Loucy (cell line): ENCODE results near the gene TMBIM6.

Source experiments
- H2AFZ ChIP-seq: fragments of 200-600 bp; sonication (generic); 2 replicates; pipeline ENCODE4 v1.6.0; 2016; ENCODE audit warnings: antibody characterized with exemption, mild to moderate bottlenecking, low read length, moderate library complexity
- H3F3A ChIP-seq: fragments of 200-600 bp; 2 replicates; pipeline ENCODE4 v1.6.0; 2016; ENCODE audit warnings: antibody characterized with exemption, low read depth, mild to moderate bottlenecking
- H3K27me3 ChIP-seq: fragments of 200-600 bp; sonication (generic); 2 replicates; pipeline ENCODE4 v1.6.1; 2014; ENCODE audit warnings: low read length, mild to moderate bottlenecking; ENCODE audit not compliant: insufficient read depth, poor library complexity, severe bottlenecking
- H3K36me3 ChIP-seq: fragments of 200-600 bp; sonication (generic); 2 replicates; pipeline ENCODE4 v1.6.1; 2016; ENCODE audit warnings: low read length; ENCODE audit not compliant: insufficient read depth
- H3K4me1 ChIP-seq: fragments of 200-600 bp; sonication (generic); 2 replicates; pipeline ENCODE4 v1.5.1; 2014; ENCODE audit warnings: low read length, mild to moderate bottlenecking; ENCODE audit not compliant: insufficient read depth, poor library complexity, severe bottlenecking
- H3K4me2 ChIP-seq: fragments of 200-600 bp; sonication (generic); 2 replicates; pipeline ENCODE4 v1.6.0; 2014; ENCODE audit warnings: antibody characterized with exemption, low read length, low read depth, mild to moderate bottlenecking; ENCODE audit not compliant: poor library complexity, severe bottlenecking
- H3K4me3 ChIP-seq: fragments of 200-600 bp; sonication (generic); 2 replicates; pipeline ENCODE4 v1.5.1; 2014; ENCODE audit warnings: low read length, mild to moderate bottlenecking, mixed read lengths; ENCODE audit not compliant: poor library complexity, severe bottlenecking
- H3K79me2 ChIP-seq: fragments of 200-600 bp; sonication (generic); 2 replicates; pipeline ENCODE4 v1.6.1; 2014; ENCODE audit warnings: low read length; ENCODE audit not compliant: insufficient read depth
- H3K9ac ChIP-seq: fragments of 200-600 bp; sonication (generic); 2 replicates; pipeline ENCODE4 v1.6.0; 2014; ENCODE audit warnings: mild to moderate bottlenecking, low read depth, low read length, moderate library complexity; ENCODE audit not compliant: poor library complexity, severe bottlenecking
- H3K9me2 ChIP-seq: fragments of 200-600 bp; sonication (generic); replicated peaks from 2 replicates; pipeline ENCODE4 v1.6.1; 2016; ENCODE audit warnings: low read depth, low read length, mixed read lengths
- H3K9me3 ChIP-seq: fragments of 200-600 bp; sonication (generic); 2 replicates; pipeline ENCODE4 v1.6.1; 2014; ENCODE audit warnings: mild to moderate bottlenecking, antibody characterized with exemption, low read length, low read depth; ENCODE audit not compliant: insufficient read depth
- H4K20me1 ChIP-seq: fragments of 200-600 bp; sonication (generic); 2 replicates; pipeline ENCODE4 v1.6.0; 2014; ENCODE audit warnings: antibody characterized with exemption, low read length, mild to moderate bottlenecking; ENCODE audit not compliant: insufficient read depth, poor library complexity, severe bottlenecking
- CTCF ChIP-seq: fragments of 200-600 bp; sonication (generic); conservative IDR thresholded peaks from 2 replicates; pipeline ENCODE4 v1.5.1; 2014; ENCODE audit warnings: mild to moderate bottlenecking, antibody characterized with exemption, low read length
- EZH2phosphoT487 ChIP-seq: fragments of 200-600 bp; IDR thresholded peaks from 2 replicates; pipeline ENCODE4 v1.6.1; 2018; ENCODE audit warnings: antibody characterized with exemption, mild to moderate bottlenecking, moderate library complexity, borderline replicate concordance

Gene TMBIM6

GRCh38 chr12:49807991-49808580 is 66.7 kb downstream of the TMBIM6 start:
- Histone ChIP-seq H3K36me3 (peaks cover 25% of the 10 kb centered on the region; the same call in 1 of the 2 replicates), H3K9ac (no peak overlapping the region), H4K20me1 (no peaks in the 10 kb centered on the region), H3K9me3 (no peaks in the 10 kb centered on the region), H3K9me2 (no peaks in the 10 kb centered on the region), H3K4me1 (peaks cover 11% of the 10 kb centered on the region), H3F3A (no peaks in the 10 kb centered on the region), H3K27me3 (no peaks in the 10 kb centered on the region), H3K4me2 (no peak overlapping the region), H3K4me3 (no peak overlapping the region), H2AFZ (no peak overlapping the region), H3K79me2 (peaks cover 6% of the 10 kb centered on the region; the same call in 1 of the 2 replicates)
- TF ChIP-seq CTCF (no peak), EZH2phosphoT487 (no peak)

DNA sequence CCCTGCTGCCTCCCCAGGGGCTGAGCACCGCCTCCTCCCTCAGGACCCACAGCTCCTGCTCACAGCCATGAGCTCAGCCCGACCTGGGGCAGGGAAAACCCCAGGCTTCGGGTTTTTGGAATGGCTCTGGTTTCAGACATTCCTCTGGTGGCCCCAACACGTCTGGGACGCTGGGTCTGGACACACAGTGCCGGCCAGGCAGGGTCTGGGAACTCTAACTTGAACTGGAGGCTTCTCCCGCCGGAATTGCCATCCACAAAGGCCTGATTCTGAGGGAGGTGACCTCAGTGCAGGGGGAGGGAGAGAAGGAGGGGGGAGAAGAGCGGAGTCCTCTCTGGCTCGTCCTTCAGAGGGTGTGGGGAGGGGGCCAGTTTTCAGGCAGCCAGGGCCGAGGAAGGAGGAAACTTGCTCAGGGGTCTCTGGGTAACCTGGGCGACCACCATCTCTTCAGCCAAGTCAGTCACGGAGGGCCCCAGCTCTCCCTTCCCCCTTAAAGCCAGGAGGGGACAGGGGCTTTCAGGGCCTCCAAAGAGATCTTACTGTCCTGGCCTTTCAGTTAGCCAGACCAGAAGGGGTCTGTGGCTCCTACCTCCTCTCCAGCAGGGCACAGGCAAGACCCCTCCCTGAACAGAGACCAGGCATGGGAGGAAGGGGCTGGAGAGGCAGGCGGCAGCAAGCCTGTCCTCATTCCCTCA is 67.5 kb downstream of the TMBIM6 start:
- Histone ChIP-seq H4K20me1 (no peaks in the 10 kb centered on the region), H3K4me3 (no peak overlapping the region), H2AFZ (no peak overlapping the region), H3K36me3 (peaks cover 20% of the 10 kb centered on the region; the same call in 1 of the 2 replicates), H3K9ac (no peak overlapping the region), H3K9me3 (no peaks in the 10 kb centered on the region), H3K79me2 (peaks cover 6% of the 10 kb centered on the region; the same call in 1 of the 2 replicates), H3K9me2 (no peaks in the 10 kb centered on the region), H3K27me3 (no peaks in the 10 kb centered on the region), H3K4me2 (no peak overlapping the region), H3K4me1 (peaks cover 11% of the 10 kb centered on the region), H3F3A (no peaks in the 10 kb centered on the region)
- TF ChIP-seq CTCF = no peak
- no peak for TF ChIP-seq EZH2phosphoT487

GRCh38 chr12:49809381-49809905 is 68.1 kb downstream of the TMBIM6 start:
- Histone ChIP-seq H3F3A (no peaks in the 10 kb centered on the region), H4K20me1 (no peaks in the 10 kb centered on the region), H3K9me3 (no peaks in the 10 kb centered on the region), H3K27me3 (no peaks in the 10 kb centered on the region), H3K9ac (no peak overlapping the region), H2AFZ (no peak overlapping the region), H3K79me2 (peaks cover 6% of the 10 kb centered on the region; the same call in 1 of the 2 replicates), H3K4me1 (peaks cover 11% of the 10 kb centered on the region), H3K4me2 (no peak overlapping the region), H3K36me3 (peaks cover 14% of the 10 kb centered on the region; the same call in 1 of the 2 replicates), H3K9me2 (no peaks in the 10 kb centered on the region), H3K4me3 (no peak overlapping the region)
- TF ChIP-seq CTCF = no peak
- no peak for TF ChIP-seq EZH2phosphoT487
